ENCODE results near the gene SLC43A3. TPM values are rescaled to one million over a fixed set of nuclear protein-coding genes. Genes with fewer than 3 reads are reported as not detected.

Gene SLC43A3
- total and polyA plus RNA-seq, 9 donors = 17.0 to 69.3 (median 36.3) TPM

- H3K27me3 ChIP-seq = no peaks in the 10 kb centered on the region
- TF ChIP-seq EP300 (IDR thresholded peaks at IDR 0.05) = no peak
- no peak for TF ChIP-seq CTCF (IDR thresholded peaks at IDR 0.05)
- no peak for TF ChIP-seq POLR2A (IDR thresholded peaks at IDR 0.05)
- no peak for DNase-seq
- WGBS, 3 donors = 78 to 88% (median 81%) methylated on average over 2 of the region's 2 CpGs
- no peaks in the 10 kb centered on the region for H3K9me3 ChIP-seq
- H3K4me3 ChIP-seq = no peak overlapping the region
- intact Hi-C loops (cut with DNase I) = no loop called here
- H3K36me3 ChIP-seq = no peaks in the 10 kb centered on the region
- no peaks in the 10 kb centered on the region for H3K4me1 ChIP-seq (ENCODE audit: insufficient read depth)
- no peak overlapping the region for H3K27ac ChIP-seq
Measured at GRCh38 chr11:57408771-57409170, 18.1 kb downstream of the SLC43A3 start.

GRCh38 chr11:57407941-57408475, 18.9 kb downstream of the SLC43A3 start:
- Histone ChIP-seq H3K4me3 (no peak overlapping the region), H3K4me1 (ENCODE audit: insufficient read depth) (no peaks in the 10 kb centered on the region), H3K36me3 (no peaks in the 10 kb centered on the region), H3K27ac (no peak overlapping the region), H3K9me3 (no peaks in the 10 kb centered on the region), H3K27me3 (no peaks in the 10 kb centered on the region)
- no peak for TF ChIP-seq CTCF (IDR thresholded peaks at IDR 0.05)
- TF ChIP-seq EP300 (IDR thresholded peaks at IDR 0.05) = no peak
- TF ChIP-seq POLR2A (IDR thresholded peaks at IDR 0.05) = no peak
- WGBS, 3 donors = 93 to 95% (median 93%) methylated on average over 8 of the region's 8 CpGs
- intact Hi-C loops (cut with DNase I) = no loop called here
- no peak for DNase-seq

- 74 to 78% (median 76%) methylated on average over 9 of the region's 9 CpGs for WGBS, 3 donors
- Histone ChIP-seq H3K9me3 (no peaks in the 10 kb centered on the region), H3K4me3 (no peak overlapping the region), H3K36me3 (no peaks in the 10 kb centered on the region), H3K27ac (no peak overlapping the region), H3K4me1 (ENCODE audit: insufficient read depth) (no peaks in the 10 kb centered on the region), H3K27me3 (no peaks in the 10 kb centered on the region)
- intact Hi-C loops (cut with DNase I) = no loop called here
- TF ChIP-seq EP300 (IDR thresholded peaks at IDR 0.05) = no peak
- no peak for TF ChIP-seq POLR2A (IDR thresholded peaks at IDR 0.05)
- no peak for TF ChIP-seq CTCF (IDR thresholded peaks at IDR 0.05)
- no peak for DNase-seq
Measured at GRCh38 chr11:57407010-57407920, 19.7 kb downstream of the SLC43A3 start.

- 68 to 75% (median 70%) methylated on average over 4 of the region's 4 CpGs for WGBS, 3 donors
- H3K4me3 ChIP-seq = no peak overlapping the region
- TF ChIP-seq CTCF (IDR thresholded peaks at IDR 0.05) = no peak
- no peak for TF ChIP-seq EP300 (IDR thresholded peaks at IDR 0.05)
- no peak for TF ChIP-seq POLR2A (IDR thresholded peaks at IDR 0.05)
- H3K4me1 ChIP-seq (ENCODE audit: insufficient read depth) = no peaks in the 10 kb centered on the region
- intact Hi-C loops (cut with DNase I) = no loop called here
- no peaks in the 10 kb centered on the region for H3K36me3 ChIP-seq
- no peaks in the 10 kb centered on the region for H3K9me3 ChIP-seq
- H3K27me3 ChIP-seq = no peaks in the 10 kb centered on the region
- DNase-seq = no peak
- no peak overlapping the region for H3K27ac ChIP-seq
Measured at GRCh38 chr11:57406337-57406904, 20.5 kb downstream of the SLC43A3 start.

Data from ovary (tissue), 9 donors.